ENCODE data around the gene SLC5A10.

DNA sequence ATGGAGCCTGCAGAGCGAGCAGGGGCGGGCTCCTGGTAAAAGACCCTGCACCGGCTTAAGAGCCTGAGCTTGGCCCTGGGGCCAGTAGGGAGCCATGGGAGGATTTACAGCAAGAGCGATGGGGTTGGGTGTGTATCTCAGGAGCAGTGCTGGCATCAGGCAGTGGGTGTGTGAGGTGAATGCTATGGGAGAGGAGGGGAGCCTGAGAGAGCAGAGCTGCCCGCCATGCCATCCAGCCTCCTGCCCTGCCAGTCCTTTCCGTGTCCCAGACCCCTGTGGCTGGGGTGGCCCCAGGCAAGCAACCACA, 29.3 kb downstream of the SLC5A10 start:
- TF ChIP-seq, protein P1, sequence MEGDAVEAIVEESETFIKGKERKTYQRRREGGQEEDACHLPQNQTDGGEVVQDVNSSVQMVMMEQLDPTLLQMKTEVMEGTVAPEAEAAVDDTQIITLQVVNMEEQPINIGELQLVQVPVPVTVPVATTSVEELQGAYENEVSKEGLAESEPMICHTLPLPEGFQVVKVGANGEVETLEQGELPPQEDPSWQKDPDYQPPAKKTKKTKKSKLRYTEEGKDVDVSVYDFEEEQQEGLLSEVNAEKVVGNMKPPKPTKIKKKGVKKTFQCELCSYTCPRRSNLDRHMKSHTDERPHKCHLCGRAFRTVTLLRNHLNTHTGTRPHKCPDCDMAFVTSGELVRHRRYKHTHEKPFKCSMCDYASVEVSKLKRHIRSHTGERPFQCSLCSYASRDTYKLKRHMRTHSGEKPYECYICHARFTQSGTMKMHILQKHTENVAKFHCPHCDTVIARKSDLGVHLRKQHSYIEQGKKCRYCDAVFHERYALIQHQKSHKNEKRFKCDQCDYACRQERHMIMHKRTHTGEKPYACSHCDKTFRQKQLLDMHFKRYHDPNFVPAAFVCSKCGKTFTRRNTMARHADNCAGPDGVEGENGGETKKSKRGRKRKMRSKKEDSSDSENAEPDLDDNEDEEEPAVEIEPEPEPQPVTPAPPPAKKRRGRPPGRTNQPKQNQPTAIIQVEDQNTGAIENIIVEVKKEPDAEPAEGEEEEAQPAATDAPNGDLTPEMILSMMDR (conservative IDR thresholded peaks at IDR 0.05) = no peak
- TF ChIP-seq EZH2 (IDR thresholded peaks at IDR 0.05; ENCODE audit: low read depth) = no peak
